Measurements from ENCODE around the gene SLC12A7.

Gene SLC12A7

DNA sequence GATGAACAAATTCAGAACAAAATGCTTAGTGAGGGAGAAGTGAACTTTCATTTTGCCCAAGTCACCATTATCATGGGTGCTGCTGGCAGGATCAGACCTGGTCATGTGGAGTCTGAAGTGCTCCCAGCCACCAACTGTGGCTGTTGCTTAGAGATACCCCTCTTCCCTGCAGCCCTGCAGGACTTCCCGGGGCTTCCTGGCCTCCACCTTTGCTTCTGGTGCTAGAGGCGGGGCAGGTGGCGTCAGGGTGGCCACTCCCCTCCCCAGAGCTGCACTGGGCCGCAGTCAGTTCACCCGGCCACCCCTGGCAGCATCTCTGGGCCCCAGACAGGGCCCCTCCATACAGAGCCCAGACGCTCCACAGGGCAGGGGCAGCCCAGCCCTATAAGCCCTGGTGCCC is 30.0 kb upstream of the SLC12A7 start:
- H3K36me3 ChIP-seq (ENCODE audit: insufficient read depth, low read length) = no peaks in the 10 kb centered on the region
- no peaks in the 10 kb centered on the region for H3F3A ChIP-seq (ENCODE audit: low read depth)
- no peaks in the 10 kb centered on the region for H3K27me3 ChIP-seq (ENCODE audit: insufficient read depth, low read length, poor library complexity, severe bottlenecking)
- peaks cover 21% of the 10 kb centered on the region for H3K4me1 ChIP-seq (ENCODE audit: insufficient read depth, low read length, poor library complexity, severe bottlenecking)
- no peaks in the 10 kb centered on the region for H3K79me2 ChIP-seq (ENCODE audit: insufficient read depth, low read length)
- no peak overlapping the region for H2AFZ ChIP-seq (ENCODE audit: low read length)
- TF ChIP-seq, protein P1, sequence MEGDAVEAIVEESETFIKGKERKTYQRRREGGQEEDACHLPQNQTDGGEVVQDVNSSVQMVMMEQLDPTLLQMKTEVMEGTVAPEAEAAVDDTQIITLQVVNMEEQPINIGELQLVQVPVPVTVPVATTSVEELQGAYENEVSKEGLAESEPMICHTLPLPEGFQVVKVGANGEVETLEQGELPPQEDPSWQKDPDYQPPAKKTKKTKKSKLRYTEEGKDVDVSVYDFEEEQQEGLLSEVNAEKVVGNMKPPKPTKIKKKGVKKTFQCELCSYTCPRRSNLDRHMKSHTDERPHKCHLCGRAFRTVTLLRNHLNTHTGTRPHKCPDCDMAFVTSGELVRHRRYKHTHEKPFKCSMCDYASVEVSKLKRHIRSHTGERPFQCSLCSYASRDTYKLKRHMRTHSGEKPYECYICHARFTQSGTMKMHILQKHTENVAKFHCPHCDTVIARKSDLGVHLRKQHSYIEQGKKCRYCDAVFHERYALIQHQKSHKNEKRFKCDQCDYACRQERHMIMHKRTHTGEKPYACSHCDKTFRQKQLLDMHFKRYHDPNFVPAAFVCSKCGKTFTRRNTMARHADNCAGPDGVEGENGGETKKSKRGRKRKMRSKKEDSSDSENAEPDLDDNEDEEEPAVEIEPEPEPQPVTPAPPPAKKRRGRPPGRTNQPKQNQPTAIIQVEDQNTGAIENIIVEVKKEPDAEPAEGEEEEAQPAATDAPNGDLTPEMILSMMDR (conservative IDR thresholded peaks at IDR 0.05; ENCODE audit: low read length) = no peak
- TF ChIP-seq EZH2phosphoT487 (IDR thresholded peaks at IDR 0.05; ENCODE audit: borderline replicate concordance) = no peak
- no peaks in the 10 kb centered on the region for H3K9me3 ChIP-seq (ENCODE audit: insufficient read depth, low read depth, low read length)
- H3K4me2 ChIP-seq (ENCODE audit: low read depth, low read length, poor library complexity, severe bottlenecking) = no peak overlapping the region
- no peak overlapping the region for H3K4me3 ChIP-seq (ENCODE audit: low read length, poor library complexity, severe bottlenecking)
- no peak overlapping the region for H3K9ac ChIP-seq (ENCODE audit: low read depth, low read length, poor library complexity, severe bottlenecking)
- no peaks in the 10 kb centered on the region for H3K9me2 ChIP-seq (replicated peaks; ENCODE audit: low read depth, low read length)
- no peaks in the 10 kb centered on the region for H4K20me1 ChIP-seq (ENCODE audit: insufficient read depth, low read length, poor library complexity, severe bottlenecking)

DNA sequence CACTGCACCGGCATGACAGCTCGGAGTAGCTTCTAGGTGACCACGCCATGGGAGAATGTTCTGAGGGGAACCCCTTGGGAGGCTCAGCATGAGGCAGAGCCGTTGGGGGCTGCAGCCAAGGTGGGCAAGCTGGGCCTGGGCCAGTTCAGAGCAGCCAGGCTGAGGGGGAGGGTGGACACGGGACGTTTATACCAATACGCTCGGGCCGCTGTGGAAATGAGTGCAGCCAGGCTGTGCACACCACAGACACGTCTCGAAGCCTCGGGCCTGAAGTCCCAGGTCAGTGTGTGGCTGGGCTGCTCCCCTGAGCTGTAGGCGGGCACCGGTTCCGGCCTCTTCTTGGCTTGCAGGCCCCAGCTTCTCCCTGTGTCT is 28.9 kb upstream of the SLC12A7 start:
- H3K9me2 ChIP-seq (replicated peaks; ENCODE audit: low read depth, low read length) = no peaks in the 10 kb centered on the region
- H3K79me2 ChIP-seq (ENCODE audit: insufficient read depth, low read length) = no peaks in the 10 kb centered on the region
- H4K20me1 ChIP-seq (ENCODE audit: insufficient read depth, low read length, poor library complexity, severe bottlenecking) = no peaks in the 10 kb centered on the region
- no peak overlapping the region for H3K4me2 ChIP-seq (ENCODE audit: low read depth, low read length, poor library complexity, severe bottlenecking)
- H3K9ac ChIP-seq (ENCODE audit: low read depth, low read length, poor library complexity, severe bottlenecking) = no peak overlapping the region
- no peak overlapping the region for H3K4me3 ChIP-seq (ENCODE audit: low read length, poor library complexity, severe bottlenecking)
- H3K9me3 ChIP-seq (ENCODE audit: insufficient read depth, low read depth, low read length) = no peaks in the 10 kb centered on the region
- no peaks in the 10 kb centered on the region for H3F3A ChIP-seq (ENCODE audit: low read depth)
- no peak overlapping the region for H2AFZ ChIP-seq (ENCODE audit: low read length)
- peaks cover 21% of the 10 kb centered on the region for H3K4me1 ChIP-seq (ENCODE audit: insufficient read depth, low read length, poor library complexity, severe bottlenecking)
- no peaks in the 10 kb centered on the region for H3K27me3 ChIP-seq (ENCODE audit: insufficient read depth, low read length, poor library complexity, severe bottlenecking)
- TF ChIP-seq, protein P1 (conservative IDR thresholded peaks at IDR 0.05; ENCODE audit: low read length) = no peak
- no peak for TF ChIP-seq EZH2phosphoT487 (IDR thresholded peaks at IDR 0.05; ENCODE audit: borderline replicate concordance)
- H3K36me3 ChIP-seq (ENCODE audit: insufficient read depth, low read length) = no peaks in the 10 kb centered on the region

DNA sequence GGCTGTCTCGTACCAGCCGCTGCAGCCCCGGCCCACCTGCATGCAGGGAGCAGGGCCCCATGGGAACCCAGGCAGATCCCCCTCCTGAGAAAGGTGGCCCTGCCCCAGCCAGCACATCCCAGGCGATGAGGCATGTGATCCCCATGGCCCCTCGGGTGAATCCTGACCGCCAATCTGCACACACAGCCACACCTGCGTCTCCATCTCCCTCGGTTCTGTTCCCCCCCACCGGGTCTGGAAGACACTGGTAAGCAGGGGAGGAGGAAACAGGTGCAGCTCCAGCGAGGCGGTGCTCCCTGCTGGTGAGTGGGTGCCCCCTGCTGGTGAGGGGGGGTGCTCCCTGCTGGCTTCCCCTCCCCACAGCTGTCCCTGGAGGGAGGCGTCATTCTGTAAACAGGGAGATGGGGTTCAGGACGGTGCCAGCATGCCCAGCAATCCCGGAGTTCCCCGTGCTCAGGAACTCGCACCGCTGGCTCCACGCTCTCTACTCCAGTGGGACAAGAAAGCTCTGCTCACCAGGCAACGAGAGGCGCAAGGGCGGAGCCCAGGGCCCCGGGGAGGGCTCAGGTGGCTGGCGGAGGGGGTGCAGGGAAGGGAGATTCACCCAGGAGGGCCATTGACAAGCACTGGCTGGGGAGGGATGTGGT is 28.4 kb upstream of the SLC12A7 start:
- Histone ChIP-seq H2AFZ (ENCODE audit: low read length) (no peak overlapping the region), H3K4me2 (ENCODE audit: low read depth, low read length, poor library complexity, severe bottlenecking) (no peak overlapping the region), H3K4me1 (ENCODE audit: insufficient read depth, low read length, poor library complexity, severe bottlenecking) (peaks cover 17% of the 10 kb centered on the region), H3K36me3 (ENCODE audit: insufficient read depth, low read length) (no peaks in the 10 kb centered on the region), H3K4me3 (ENCODE audit: low read length, poor library complexity, severe bottlenecking) (no peak overlapping the region), H3K27me3 (ENCODE audit: insufficient read depth, low read length, poor library complexity, severe bottlenecking) (no peaks in the 10 kb centered on the region), H4K20me1 (ENCODE audit: insufficient read depth, low read length, poor library complexity, severe bottlenecking) (no peaks in the 10 kb centered on the region), H3K79me2 (ENCODE audit: insufficient read depth, low read length) (no peaks in the 10 kb centered on the region), H3K9ac (ENCODE audit: low read depth, low read length, poor library complexity, severe bottlenecking) (no peak overlapping the region), H3K9me2 (replicated peaks; ENCODE audit: low read depth, low read length) (no peaks in the 10 kb centered on the region), H3K9me3 (ENCODE audit: insufficient read depth, low read depth, low read length) (no peaks in the 10 kb centered on the region), H3F3A (ENCODE audit: low read depth) (no peaks in the 10 kb centered on the region)
- TF ChIP-seq, protein P1 (conservative IDR thresholded peaks at IDR 0.05; ENCODE audit: low read length) = peak; percentile 90
- TF ChIP-seq EZH2phosphoT487 (IDR thresholded peaks at IDR 0.05; ENCODE audit: borderline replicate concordance) = no peak

Data from Loucy (cell line).